ENCODE results near the gene PGPEP1.
A peak's percentile ranks its signal among the peaks of the same experiment; 100 is the strongest.
"Not testable (repeated sequence)": the region's sequence is repeated elsewhere in the genome, so short reads cannot be mapped to it uniquely, and the experiment has no call there.

PGPEP1 gene

DNA sequence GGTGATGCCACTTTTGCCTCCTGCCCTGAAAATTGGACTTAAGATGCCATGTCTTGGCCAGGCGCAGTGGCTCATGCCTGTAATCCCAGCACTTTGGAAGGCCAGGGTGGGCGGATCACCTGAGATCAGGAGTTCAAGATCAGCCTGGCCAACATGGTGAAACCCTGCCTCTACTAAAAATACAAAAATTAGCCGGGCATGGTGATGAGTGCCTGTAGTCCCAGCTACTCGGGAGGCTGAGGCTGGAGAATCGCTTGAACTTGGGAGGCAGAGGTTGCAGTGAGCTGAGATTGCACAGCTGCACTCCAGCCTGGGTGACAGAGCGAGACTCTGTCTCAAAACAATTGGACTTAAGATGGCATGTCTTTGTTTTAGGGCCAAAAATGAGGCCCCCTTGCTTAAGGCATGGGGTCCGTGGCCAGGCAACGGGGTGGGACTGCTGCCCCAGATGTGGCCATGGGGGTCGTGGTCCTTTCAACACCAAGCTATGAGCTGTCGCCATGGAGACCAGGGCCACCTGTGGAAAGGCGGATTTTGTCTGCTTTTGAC lies 24.0 kb downstream of the PGPEP1 start:
- DNase-seq = peak; percentile 63

DNA sequence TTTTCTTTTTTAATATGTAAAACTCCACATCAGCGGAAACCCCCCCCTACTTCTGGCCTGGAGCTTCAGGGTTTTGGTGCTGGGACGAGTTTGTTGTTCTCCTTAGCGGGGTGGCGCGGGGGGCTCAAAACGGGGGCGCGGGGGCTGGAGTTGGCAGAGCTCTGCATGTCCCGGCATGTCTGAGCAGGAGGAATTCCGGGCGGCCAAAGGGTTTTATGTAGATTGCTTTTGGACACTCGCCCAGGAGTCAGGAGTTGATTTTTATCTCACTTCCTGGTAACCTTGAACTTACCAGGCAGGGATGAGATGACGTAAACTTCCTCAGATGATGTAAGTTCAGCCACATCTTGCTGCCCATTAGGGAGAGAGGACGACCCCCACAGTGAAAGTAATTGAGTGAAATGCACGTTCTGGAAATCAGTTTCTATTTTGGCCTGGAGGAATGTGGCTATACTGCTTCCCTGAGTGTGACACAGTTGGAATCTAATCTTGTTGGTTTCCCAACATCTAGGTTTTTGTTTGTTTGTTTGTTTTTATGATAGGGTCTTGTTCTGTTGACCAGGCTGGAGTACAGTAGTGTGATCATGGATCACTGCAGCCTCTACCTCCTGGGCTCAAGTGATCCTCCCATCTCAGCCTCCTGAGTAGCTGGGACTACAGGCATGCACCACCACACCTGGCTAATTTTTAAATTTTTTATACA lies 24.6 kb downstream of the PGPEP1 start:
- DNase-seq = no peak

DNA sequence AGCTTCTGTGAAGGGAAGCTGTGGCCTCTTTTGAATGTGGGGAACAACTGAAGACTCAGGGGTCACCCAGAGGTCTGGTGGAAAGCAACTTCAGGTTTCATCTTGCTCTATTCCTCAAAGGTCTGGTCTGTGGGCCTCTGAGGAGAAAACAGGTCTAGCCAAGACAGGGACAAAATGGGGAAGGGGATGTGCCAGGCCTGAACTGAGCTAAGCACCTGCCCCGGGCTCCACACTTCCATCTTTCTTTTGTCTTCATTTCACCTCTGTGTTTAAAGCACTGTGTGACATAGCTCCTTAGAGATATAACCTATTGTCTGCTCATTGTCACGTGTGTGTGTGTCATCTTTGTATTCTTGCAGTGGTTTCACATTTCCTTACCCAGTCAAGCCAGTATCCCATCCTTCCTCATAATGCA lies 25.6 kb downstream of the PGPEP1 start:
- DNase-seq = no peak

DNA sequence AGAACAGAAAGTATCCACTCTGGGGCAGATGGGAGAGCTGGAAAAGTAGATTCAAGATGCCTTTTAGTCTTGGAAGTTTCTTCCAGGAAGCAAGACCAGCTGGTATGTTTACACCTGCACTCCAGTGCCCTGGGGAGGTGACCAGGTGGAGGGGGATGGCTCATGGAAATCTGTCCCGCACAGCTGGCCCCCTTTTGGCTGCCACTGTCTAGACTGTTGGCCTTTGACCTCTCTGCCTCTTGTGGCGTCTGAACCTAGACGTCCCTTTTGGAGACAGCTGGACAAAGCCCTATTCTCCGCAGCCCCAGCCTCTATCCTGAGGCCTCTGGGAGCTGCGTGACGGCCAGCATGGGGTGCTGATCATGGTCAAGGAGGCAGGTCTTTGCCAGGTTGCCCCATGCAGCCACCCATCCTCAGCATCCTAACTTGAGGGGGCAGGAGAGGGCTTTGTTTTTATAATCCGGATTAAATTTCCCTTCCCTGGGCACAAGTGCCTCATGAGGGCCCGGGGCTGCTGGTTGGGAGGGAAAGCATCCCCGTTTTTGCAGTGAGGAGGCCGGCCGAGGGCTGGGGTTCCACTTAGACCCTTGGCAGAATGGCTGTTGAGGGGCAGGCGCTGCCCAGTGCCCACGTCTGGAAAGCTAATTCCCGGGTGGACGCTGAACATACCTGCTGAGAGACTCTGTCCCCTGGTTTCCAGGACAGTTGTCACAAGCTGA lies 28.3 kb downstream of the PGPEP1 start:
- no peak for DNase-seq

DNA sequence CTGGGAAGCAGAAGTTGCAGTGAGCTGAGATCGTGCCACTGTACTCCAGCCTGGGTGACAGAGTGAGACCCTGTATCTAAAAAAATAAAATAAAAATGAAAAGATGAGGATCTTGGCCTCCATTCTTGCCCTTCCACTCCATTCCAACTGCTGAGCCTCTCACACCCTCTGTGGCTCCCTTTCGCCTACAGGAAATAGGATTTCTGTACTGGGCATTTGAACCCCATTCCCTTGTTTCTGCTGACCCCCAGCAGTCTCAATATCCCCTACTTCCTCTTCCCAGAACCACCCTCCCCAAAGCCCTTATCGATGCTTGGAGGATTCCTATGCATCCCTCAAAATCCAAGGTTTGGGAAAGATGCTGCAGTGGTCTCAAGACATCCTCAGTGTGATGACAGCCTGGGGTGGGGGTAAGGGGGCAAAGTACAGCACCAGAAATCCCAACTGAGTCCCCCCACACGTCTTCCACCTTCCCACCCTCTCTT lies 33.1 kb downstream of the PGPEP1 start:
- no peak for DNase-seq

DNA sequence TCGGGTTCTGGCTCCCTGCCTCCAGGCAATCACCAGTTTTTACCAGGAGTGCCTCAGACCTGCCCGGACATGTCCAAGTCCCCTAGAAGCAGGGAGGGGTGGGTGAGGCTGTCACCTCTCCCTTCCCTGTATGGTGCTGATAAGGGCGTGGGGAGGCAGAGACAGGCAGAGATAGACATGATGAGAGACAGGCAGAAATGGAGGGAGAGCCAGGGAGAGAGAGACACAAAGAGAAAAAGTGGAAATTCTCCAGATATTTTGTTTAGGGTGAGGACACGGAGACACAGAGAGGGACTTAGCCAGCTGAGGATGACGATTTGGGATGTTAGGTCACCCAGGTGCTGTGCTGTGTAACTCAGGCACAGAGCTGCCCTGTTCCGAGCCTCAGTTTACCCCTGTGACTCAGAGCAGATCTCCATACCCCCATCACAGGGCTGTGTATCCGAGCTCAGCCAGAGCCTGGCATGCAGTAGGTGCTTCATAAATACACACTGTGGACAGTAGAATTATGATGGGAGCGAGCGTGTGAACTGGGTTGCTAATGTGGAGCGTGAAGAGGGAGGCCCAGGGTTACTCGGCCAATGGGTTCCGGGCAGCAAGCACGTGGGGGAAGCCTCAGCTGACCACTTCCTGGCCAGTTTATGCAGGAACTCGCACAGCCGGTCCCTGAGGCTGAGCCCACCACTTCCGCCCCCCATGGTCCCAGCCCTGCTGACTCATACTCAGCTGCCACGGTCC lies 33.7 kb downstream of the PGPEP1 start:
- DNase-seq = peak; percentile 56

DNA sequence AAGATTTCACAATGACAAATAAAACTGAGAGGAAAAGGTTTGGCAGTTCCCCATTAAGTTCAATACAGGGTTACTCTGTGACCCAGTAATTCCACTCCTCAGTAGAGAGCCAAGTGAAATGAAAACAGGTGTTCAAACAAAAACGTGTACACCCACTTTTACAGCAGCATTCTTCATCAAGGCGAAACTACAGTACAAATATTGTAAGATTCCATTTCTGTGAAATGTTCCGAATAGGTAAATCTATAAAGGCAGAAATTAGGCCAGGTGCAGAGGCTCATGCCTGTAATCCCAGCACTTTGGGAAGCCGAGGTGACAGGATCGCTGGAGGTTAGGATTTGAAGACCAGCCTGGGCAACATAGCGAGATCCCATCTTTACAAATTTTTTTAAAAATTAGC lies 36.6 kb downstream of the PGPEP1 start:
- DNase-seq = no peak

DNA sequence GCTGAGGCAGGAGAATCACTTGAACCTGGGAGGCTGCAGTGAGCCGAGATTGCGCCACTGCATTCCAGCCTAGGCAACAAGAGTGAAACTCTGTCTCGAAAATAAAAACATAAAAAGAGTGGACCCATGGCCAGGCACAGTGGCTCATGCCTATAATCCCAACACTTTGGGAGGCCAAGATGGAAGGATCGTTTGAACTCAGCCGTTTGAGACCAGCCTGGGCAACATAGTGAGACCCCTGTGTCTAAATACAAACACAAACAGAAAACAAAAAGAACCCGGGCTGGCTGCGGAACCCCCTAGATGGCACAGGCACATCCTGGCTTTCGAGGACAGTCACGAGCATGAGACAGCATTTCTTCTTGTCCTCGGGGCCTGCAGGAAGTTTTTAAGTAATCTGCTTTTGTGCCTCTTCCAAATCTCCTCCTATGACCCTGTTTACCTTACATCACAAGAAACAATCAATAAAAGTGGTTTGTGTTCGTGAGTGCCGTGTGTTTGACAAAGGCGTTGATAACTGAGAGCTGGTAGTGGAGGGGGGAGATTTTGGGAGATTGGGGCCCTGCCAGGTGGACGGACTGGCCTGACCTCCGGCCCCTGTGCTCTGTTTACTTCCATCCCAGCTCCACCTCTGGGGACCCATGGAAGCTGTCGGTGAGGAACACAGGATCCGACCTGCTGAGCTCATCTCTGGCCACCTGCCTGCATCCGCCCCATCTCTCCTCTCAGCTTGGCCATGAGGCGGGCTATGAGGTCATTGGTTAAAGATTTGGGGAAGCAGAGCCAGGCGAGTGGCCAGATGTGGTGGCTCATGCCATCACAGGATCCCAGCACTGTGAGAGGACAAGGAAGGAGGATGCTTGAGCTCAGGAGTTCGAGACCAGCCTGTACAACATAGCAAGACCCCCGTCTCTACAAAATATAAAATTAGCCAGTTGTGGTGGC lies 39.7 kb downstream of the PGPEP1 start:
- DNase-seq = no peak

DNA sequence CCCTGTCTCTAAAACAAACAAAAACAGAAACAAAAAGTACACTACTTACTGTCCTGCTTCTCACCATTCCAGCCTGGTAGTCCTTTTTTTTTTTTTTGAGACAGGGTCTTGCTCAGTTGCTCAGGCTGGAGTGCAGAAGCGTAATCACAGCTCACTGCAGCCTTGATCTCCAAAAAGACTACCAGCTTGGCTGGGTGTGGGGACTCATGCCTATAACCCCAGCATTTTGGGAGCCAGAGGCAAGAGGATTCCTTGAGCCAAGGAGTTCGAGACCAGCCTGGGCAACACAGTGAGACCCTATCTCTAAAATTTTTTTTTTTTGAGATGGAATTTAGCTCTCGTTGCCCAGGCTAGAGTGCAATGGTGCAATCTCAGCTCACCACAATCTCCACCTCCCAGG lies 40.4 kb downstream of the PGPEP1 start:
- DNase-seq = no peak

DNA sequence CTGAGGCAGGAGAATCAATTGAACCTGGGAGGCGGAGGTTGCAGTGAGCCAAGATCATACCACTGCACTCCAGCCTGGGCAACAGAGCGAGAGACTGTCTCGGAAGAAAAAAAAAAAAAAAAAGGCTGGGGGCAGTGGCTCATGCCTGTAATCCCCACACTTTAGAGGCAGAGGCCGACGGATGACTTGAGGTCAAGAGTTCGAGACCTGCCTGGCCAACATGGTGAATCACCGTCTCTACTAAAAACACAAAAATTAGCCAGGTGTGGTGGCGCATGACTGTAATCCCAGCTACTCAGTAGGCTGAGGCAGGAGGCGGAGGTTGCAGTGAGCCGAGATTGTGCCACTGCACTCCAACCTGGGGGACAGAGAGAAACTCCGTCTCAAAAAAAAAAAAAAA lies 43.2 kb downstream of the PGPEP1 start:
- not testable (repeated sequence) for DNase-seq

DNA sequence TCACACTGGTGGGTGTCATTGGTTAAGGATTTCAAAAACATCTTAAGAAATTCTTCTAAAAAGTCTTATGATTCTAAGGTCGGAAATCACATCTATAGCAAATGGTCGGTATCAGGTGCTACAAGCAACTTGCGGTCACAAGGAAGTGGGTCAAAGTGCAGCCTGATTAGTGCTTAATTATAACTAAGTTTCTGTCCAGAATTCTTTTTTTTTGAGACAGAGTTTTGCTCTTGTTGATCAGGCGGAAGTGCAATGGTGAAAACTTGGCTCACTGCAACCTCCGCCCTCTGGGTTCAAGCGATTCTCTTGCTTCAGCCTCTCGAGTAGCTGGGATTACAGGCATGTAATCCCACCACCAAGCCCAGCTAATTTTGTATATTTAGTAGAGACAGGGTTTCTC lies 44.4 kb downstream of the PGPEP1 start:
- no peak for DNase-seq

DNA sequence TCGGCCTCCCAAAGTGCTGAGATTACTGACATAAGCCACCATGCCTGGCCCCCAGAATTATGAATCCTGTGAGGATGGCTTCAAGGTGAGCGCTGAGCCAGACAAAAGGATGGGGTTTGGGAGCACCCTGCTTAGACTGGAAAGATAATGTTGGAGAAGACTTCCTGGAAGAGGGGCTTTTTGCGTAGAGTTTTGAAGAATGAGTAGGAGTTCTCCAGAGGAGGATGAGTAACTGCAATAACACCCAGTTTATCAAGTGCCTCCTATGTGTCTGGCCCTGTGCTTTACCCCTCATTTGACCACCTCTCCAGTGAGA lies 44.9 kb downstream of the PGPEP1 start:
- DNase-seq = no peak

DNA sequence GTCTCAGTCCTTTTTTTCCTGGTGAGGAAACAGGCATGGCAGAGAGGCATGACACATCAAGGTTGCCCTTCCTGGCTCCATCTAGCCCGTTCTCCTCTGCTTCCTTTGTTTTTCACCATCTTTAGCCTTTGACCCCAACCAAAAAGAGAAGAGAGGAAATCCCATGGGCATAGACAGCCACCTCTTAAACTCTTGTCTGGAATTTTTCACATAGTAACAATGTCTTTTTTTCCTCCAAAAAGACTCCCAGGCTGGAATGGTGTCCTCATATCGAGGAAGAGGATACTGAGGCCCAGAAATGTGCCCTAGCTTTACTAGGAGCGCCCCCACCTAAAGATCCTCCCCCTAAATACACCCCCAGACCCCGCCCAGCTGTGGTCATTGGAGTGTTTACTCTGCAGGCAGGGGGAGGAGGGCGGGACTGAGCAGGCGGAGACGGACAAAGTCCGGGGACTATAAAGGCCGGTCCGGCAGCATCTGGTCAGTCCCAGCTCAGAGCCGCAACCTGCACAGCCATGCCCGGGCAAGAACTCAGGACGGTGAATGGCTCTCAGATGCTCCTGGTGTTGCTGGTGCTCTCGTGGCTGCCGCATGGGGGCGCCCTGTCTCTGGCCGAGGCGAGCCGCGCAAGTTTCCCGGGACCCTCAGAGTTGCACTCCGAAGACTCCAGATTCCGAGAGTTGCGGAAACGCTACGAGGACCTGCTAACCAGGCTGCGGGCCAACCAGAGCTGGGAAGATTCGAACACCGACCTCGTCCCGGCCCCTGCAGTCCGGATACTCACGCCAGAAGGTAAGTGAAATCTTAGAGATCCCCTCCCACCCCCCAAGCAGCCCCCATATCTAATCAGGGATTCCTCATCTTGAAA lies 45.5 kb downstream of the PGPEP1 start, which contains the start of gene GDF15:
TSS of gene GDF15 (plus strand) at position 484 of the 868 bp plus-strand sequence. CDS start at position 516, 32 bp downstream.
- no peak for DNase-seq

DNA sequence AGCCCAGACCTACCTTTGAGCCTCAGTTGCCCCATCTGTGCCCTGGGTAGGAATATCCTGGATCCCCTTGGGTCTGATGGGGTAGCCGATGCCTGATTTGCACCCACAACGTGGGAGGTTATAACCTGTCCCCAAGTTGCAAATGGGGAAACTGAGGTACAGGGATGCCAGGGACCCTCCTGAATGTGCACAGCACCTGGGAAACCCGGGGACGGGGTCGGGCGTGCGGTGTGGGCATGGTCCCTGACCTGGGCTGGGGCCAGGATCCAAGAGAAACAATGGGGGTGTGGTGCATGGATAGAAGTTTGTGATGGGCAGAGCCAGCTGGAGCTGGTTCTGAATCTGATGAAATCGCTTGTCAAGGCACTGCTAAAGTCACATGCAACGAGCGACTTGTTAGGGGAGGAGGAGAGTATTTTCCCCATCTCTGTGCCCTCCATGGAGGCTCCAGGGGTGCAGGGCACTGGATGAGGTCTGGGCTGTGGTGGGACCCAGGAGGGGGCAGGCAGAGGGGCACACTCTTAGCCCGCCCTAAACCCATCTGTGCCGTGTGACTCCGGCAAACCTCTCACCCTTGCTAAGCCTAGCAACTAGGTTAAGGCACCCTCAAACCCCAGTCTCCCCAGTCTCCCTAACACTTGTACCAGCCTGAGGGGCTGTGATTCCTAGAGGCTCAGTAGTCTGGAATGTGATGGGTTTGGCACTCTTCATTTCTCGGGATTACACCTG lies 46.3 kb downstream of the PGPEP1 start:
- no peak for DNase-seq

DNA sequence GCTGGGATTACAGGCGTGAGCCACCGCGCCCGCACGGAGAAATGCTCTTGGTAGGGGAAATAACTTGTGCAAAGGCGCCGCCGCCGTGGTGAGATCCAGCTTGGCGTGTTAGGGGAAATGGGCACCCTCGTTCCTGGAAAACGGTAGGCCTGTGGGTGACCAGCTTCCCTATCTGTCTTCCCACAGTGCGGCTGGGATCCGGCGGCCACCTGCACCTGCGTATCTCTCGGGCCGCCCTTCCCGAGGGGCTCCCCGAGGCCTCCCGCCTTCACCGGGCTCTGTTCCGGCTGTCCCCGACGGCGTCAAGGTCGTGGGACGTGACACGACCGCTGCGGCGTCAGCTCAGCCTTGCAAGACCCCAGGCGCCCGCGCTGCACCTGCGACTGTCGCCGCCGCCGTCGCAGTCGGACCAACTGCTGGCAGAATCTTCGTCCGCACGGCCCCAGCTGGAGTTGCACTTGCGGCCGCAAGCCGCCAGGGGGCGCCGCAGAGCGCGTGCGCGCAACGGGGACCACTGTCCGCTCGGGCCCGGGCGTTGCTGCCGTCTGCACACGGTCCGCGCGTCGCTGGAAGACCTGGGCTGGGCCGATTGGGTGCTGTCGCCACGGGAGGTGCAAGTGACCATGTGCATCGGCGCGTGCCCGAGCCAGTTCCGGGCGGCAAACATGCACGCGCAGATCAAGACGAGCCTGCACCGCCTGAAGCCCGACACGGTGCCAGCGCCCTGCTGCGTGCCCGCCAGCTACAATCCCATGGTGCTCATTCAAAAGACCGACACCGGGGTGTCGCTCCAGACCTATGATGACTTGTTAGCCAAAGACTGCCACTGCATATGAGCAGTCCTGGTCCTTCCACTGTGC lies 47.9 kb downstream of the PGPEP1 start:
- peak; percentile 89 for DNase-seq

DNA sequence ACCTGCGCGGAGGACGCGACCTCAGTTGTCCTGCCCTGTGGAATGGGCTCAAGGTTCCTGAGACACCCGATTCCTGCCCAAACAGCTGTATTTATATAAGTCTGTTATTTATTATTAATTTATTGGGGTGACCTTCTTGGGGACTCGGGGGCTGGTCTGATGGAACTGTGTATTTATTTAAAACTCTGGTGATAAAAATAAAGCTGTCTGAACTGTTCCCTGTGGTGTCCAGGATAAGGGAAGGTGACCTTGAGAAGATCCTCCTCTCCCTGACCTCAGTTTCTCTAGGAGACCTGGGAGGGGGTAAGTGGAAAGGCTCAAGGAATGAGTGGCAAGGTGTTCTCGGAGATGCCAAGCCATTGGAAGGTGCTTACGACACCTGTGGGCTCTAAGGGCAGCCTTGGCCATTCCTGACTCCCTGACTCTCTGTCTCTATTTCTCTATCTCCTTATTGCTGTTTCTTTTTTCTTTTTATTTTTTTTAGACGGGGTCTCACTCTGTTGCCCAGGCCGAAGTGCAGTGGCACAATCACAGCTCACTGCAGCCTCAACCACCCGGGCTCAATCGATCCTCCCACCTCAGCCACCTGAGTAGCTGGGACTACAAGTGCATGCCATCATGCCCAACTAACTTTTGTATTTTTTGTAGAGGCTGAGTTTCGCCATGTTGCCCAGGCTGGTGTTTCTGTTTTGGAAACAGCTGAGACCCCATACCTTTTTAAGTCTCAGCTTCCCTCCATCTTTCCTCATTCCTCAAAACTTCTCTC lies 48.7 kb downstream of the PGPEP1 start:
- no peak for DNase-seq

DNA sequence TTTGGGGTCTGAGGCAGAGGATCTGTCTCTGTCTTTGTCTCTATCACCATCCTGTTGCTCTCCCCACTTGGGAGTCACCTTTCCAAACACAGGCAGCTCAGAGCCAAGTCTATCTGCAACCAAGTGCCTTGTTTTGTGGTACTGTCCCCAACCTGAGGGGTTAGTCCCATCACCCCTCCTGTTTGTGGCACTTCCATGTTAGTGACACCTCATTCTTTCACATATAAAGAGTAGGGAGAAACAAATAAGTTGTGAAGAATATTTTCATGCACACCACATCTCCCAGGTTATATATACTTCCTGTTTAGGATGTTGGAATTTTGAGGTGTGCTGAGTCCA lies 49.3 kb downstream of the PGPEP1 start:
- DNase-seq = no peak
